Measurements from ENCODE around the gene MYL6. TPM values are rescaled to one million over a fixed set of nuclear protein-coding genes. Genes with fewer than 3 reads are reported as not detected.

Gene MYL6
- total RNA-seq, 6 experiments from 2014 or later = 409 to 644 (median 490) TPM

DNA sequence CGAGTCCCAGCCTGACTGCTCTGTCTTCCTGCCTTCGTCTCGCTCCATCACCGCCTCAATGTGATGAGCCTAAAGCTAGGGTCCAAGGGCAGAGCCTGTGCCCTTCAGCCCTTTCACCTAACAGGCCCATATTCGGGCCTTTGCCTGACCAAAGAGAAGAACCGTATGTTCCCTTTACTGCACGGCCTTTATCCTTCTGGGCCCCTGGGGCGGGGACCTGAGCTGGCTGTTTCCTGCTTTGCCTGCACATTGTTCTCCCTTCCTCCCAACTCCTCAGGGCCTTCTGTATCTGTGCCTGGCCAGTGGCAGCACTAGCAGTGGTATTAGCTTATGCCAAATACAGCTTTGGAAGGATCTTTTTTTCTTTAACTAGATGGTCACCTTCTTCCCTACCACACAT, 14.3 kb upstream of the MYL6 start:
- Histone ChIP-seq H3K4me1 (no peaks in the 10 kb centered on the region), H3K27ac (no peak overlapping the region), H3K4me3 (no peak overlapping the region), H3K36me3 (peaks cover 4 to 63% (median 18%) of the 10 kb centered on the region in 4 donors), H3K9me3 (no peaks in the 10 kb centered on the region), H3K27me3 (no peaks in the 10 kb centered on the region)
- 66% methylated on average over 8 of the region's 8 CpGs for WGBS (ENCODE audit: insufficient coverage, low coverage, low lambda C conversion rate, missing lambda C conversion rate)
- intact Hi-C loops (cut with DNase I) = no loop called here
- TF ChIP-seq, protein P1, sequence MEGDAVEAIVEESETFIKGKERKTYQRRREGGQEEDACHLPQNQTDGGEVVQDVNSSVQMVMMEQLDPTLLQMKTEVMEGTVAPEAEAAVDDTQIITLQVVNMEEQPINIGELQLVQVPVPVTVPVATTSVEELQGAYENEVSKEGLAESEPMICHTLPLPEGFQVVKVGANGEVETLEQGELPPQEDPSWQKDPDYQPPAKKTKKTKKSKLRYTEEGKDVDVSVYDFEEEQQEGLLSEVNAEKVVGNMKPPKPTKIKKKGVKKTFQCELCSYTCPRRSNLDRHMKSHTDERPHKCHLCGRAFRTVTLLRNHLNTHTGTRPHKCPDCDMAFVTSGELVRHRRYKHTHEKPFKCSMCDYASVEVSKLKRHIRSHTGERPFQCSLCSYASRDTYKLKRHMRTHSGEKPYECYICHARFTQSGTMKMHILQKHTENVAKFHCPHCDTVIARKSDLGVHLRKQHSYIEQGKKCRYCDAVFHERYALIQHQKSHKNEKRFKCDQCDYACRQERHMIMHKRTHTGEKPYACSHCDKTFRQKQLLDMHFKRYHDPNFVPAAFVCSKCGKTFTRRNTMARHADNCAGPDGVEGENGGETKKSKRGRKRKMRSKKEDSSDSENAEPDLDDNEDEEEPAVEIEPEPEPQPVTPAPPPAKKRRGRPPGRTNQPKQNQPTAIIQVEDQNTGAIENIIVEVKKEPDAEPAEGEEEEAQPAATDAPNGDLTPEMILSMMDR (IDR thresholded peaks at IDR 0.05) = no peak
- no peak for TF ChIP-seq POLR2A (IDR thresholded peaks at IDR 0.05)
- ATAC-seq (peak; percentile 55 to 71 (median 66)), DNase-seq (no peak)

DNA sequence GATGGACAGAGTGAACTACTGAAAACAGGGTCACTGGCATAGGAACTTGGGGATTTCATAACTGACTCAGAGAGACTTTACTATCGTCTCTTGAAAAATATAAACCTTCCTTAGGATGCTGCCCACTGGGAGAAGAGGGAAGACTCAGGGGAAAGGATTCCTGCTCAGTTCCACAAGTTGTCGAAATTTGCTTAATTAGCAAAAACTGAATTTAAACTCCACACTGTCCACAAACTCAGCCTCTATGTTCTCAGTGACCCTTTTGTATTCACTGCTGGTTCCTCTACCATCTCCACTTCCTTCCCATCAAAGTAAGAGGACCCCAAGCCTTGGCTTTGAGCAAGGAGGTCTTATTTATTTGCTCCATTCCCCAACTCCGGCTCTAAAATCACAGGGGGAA, 12.9 kb upstream of the MYL6 start:
- Histone ChIP-seq H3K36me3 (peaks cover 4 to 49% (median 10%) of the 10 kb centered on the region in 4 donors), H3K4me1 (no peaks in the 10 kb centered on the region), H3K9me3 (no peaks in the 10 kb centered on the region), H3K27ac (no peak overlapping the region), H3K27me3 (no peaks in the 10 kb centered on the region), H3K4me3 (no peak overlapping the region)
- no peak for ATAC-seq
- 82% methylated on average over 3 of the region's 3 CpGs for WGBS (ENCODE audit: insufficient coverage, low coverage, low lambda C conversion rate, missing lambda C conversion rate)
- intact Hi-C loops (cut with DNase I) = no loop called here
- DNase-seq = no peak
- TF ChIP-seq POLR2A (IDR thresholded peaks at IDR 0.05) = no peak
- TF ChIP-seq, protein P1 (IDR thresholded peaks at IDR 0.05) = no peak

DNA sequence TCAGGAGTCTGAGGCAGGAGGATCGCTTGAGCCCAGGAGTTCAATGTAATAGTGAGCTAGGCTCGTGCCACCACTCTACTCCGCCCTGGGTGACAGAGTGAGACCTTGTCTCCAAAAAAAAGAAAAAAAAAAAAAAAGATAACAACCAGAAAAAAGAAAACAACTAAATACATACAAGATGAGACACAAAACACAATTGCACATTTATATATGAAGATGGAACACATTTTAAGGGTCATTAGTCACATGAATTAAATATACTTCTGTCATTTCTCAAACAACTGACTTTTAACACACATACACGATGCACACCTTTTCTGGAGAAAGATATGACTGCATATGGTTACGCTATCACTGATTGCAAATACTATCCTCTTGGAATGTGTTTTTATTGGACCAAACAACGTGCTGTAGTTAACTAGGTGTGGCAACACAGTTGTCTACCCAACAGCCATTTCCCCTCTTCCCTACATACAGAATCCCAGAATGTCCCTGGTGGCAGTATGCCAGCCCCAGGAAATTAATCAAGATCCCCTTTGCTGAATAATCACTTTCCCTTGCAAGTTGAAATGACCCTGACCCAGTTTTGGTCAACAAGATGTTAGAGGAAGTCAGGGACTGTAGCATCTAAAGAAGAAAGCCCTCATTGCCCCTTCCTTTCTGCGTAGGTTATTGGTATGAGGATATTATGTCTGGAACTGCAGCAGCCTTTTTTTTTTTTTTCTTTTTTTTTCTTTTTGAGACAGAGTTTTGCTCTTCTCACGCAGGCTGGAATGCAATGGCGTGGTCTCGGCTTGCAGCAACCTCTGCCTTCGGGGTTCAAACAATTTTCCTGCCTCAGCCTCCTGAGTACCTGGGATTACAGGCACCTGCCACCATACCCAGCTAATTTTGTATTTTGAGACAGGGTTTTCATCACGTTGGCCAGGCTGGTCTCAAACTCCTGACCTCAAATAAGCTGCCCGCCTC, 11.4 kb upstream of the MYL6 start:
- Histone ChIP-seq H3K4me3 (no peak overlapping the region), H3K9me3 (no peaks in the 10 kb centered on the region), H3K27ac (no peak overlapping the region), H3K27me3 (no peaks in the 10 kb centered on the region), H3K4me1 (peaks cover 0 to 8% (median 6%) of the 10 kb centered on the region in 4 donors), H3K36me3 (peaks cover 0 to 36% (median 7%) of the 10 kb centered on the region in 4 donors)
- intact Hi-C loops (cut with DNase I) = no loop called here
- TF ChIP-seq POLR2A (IDR thresholded peaks at IDR 0.05) = no peak
- TF ChIP-seq, protein P1 (IDR thresholded peaks at IDR 0.05) = no peak
- WGBS (ENCODE audit: insufficient coverage, low coverage, low lambda C conversion rate, missing lambda C conversion rate) = 72% methylated on average over 11 of the region's 13 CpGs
- peak in 3 of 4 donors; percentile 15 to 26 (median 25) for ATAC-seq
- peak in 1 of 3 donors; percentile 20 for DNase-seq

DNA sequence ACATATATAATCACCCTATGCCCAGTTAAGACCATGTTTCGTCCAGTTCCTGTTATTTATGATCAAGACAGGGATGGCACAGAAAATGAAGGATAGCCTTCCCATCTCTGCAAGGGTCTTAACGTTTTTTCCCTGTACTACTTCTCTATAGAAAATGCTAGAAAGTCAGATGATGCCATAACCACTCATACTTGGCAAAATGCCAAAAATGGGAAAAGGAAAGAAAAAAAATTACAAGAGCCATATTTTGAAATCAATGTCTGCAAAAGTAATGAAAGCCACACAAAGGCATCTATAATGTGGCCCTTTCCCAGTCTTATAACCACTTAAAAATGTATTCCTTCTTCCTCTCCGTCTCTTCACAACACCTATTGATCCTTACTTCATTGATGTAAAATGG, 7.6 kb upstream of the MYL6 start:
- Histone ChIP-seq H3K27me3 (no peaks in the 10 kb centered on the region), H3K4me1 (peaks cover 0 to 19% (median 12%) of the 10 kb centered on the region in 4 donors), H3K36me3 (no peaks in the 10 kb centered on the region), H3K9me3 (no peaks in the 10 kb centered on the region), H3K27ac (no peak overlapping the region), H3K4me3 (no peak overlapping the region)
- TF ChIP-seq, protein P1 (IDR thresholded peaks at IDR 0.05) = no peak
- no peak for TF ChIP-seq POLR2A (IDR thresholded peaks at IDR 0.05)
- ATAC-seq (no peak), DNase-seq (no peak)
- intact Hi-C loops (cut with DNase I) = no loop called here
- 63% methylated on average over 3 of the region's 3 CpGs for WGBS (ENCODE audit: insufficient coverage, low coverage, low lambda C conversion rate, missing lambda C conversion rate)

All from right lobe of liver (tissue), 6 donors.